ENCODE measurements around the gene PROM2.
"Not testable (repeated sequence)": the region's sequence is repeated elsewhere in the genome, so short reads cannot be mapped to it uniquely, and the experiment has no call there.

Gene PROM2, protein sequence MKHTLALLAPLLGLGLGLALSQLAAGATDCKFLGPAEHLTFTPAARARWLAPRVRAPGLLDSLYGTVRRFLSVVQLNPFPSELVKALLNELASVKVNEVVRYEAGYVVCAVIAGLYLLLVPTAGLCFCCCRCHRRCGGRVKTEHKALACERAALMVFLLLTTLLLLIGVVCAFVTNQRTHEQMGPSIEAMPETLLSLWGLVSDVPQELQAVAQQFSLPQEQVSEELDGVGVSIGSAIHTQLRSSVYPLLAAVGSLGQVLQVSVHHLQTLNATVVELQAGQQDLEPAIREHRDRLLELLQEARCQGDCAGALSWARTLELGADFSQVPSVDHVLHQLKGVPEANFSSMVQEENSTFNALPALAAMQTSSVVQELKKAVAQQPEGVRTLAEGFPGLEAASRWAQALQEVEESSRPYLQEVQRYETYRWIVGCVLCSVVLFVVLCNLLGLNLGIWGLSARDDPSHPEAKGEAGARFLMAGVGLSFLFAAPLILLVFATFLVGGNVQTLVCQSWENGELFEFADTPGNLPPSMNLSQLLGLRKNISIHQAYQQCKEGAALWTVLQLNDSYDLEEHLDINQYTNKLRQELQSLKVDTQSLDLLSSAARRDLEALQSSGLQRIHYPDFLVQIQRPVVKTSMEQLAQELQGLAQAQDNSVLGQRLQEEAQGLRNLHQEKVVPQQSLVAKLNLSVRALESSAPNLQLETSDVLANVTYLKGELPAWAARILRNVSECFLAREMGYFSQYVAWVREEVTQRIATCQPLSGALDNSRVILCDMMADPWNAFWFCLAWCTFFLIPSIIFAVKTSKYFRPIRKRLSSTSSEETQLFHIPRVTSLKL

DNA sequence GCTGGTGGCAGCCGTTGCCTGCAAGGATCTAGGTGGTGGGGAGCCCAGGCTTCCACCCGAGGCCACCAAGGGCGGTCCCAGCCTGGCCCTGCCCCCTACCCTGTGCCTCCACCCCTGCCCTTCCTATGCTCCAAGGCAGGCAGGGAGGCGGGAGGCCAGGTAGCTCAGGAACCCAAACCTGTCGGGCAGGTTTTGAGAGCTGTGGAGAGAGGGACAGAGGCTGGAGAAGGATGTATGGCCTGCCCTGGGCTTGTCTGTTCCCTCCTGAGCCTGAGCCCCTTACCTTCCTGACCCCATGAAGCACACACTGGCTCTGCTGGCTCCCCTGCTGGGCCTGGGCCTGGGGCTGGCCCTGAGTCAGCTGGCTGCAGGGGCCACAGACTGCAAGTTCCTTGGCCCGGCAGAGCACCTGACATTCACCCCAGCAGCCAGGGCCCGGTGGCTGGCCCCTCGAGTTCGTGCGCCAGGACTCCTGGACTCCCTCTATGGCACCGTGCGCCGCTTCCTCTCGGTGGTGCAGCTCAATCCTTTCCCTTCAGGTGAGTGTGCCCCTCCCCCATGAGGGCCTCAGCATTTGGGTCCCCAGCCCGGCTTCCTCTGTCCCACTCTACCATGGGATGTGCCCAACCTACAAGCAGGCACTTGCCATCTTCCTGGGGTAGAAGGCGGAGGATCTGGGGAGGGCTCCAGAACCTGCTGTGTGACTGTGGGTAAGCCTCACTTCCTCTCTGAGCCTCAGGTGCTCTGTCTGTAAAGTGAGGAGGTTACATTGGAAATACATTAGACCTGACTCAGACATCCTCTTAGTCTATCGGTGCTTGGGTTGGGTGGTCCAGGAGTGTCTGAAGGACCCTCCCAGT is at the start of gene PROM2:
TSS of gene PROM2 (plus strand) at position 159 of the 860 bp plus-strand sequence. CDS start at position 296, 137 bp downstream.
- Histone ChIP-seq H3K27ac (no peak within 1 kb of the TSS), H3K4me1 (no peaks in the 10 kb centered on the region), H3K27me3 (no peaks in the 10 kb centered on the region), H4K20me1 (no peaks in the 10 kb centered on the region), H3K9ac (no peak within 1 kb of the TSS), H3K4me2 (no peak within 1 kb of the TSS), H3K36me3 (no peaks in the 10 kb centered on the region), H3K4me3 (no peak within 1 kb of the TSS), H3K9me3 (no peaks in the 10 kb centered on the region)
- no peak for TF ChIP-seq Cebpa-rat (IDR thresholded peaks at IDR 0.05)

DNA sequence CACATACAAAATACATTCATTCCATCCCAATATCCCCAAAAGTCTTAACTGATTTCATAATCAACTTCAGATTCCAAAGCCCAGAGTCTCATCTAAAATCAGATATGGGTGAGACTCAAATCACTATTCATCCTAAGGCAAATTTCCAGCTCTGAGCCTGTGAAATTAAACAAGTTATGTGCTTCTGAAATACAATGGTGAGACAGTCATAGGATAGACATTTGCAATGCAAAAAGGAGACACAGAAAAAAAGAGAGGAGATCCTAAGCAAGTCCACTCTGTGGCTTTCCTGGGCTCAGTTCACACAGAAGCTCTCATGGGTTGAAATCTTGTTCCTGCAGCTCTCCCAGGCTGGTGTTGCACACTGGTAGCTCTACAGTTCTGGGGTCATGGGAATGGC is 48.6 kb upstream of the PROM2 start:
- Histone ChIP-seq H3K9ac (no peak overlapping the region), H3K4me2 (no peak overlapping the region), H3K9me3 (peaks cover 47% of the 10 kb centered on the region), H3K27ac (no peak overlapping the region), H3K36me3 (peaks cover 41% of the 10 kb centered on the region), H3K4me3 (no peak overlapping the region), H4K20me1 (no peaks in the 10 kb centered on the region), H3K4me1 (no peaks in the 10 kb centered on the region), H3K27me3 (no peaks in the 10 kb centered on the region)
- TF ChIP-seq Cebpa-rat (IDR thresholded peaks at IDR 0.05), result no peak

DNA sequence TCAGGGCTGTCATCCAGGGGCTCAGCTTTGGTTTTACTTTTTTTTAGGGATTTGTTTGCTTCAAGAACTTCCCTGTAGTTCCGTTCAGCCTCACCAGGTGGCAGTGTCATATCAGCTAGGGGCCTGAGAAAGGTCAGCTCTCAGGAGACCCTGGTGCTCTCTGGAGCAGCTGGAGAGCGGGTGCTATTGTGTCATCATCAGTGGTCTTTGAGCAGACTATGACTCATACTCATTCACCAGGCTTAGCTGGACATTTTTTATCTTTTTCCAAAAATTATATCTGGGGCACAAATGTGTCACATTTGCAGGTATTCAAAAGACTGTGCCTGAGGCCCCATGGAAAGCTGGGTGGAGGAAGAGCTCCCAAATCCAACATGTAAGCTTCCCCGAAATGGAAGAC is 42.5 kb upstream of the PROM2 start:
- Histone ChIP-seq H3K4me3 (no peak overlapping the region), H3K36me3 (no peaks in the 10 kb centered on the region), H3K4me2 (no peak overlapping the region), H3K27me3 (no peaks in the 10 kb centered on the region), H3K4me1 (no peaks in the 10 kb centered on the region), H3K27ac (no peak overlapping the region), H3K9ac (no peak overlapping the region), H4K20me1 (no peaks in the 10 kb centered on the region), H3K9me3 (0 out of 2 replicates have a peak, but pooled peaks cover 9% of the 10 kb centered on the region)
- TF ChIP-seq Cebpa-rat (IDR thresholded peaks at IDR 0.05), result no peak; the same call in 1 of the 2 replicates

DNA sequence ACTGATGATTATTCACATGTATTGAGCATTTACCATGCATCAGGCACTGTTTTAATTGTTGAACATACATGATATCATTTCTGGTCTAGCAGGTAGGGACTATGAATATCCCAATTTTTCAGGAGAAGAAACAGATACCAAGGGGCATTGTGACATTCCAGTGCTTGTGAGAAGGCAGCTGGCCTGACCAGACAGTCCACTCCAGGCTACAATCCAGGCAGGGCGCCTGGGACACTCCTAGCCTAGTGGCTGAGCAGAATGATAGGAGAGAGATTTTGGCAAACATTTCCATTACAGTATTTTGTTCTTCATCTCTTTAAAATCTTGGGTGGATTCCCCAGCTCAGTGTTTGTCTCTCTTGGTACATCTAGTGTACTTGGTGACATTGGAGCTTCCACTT is 42.0 kb upstream of the PROM2 start:
- no peaks in the 10 kb centered on the region for H3K36me3 ChIP-seq
- no peak for TF ChIP-seq Cebpa-rat (IDR thresholded peaks at IDR 0.05)
- H3K4me1 ChIP-seq, result no peaks in the 10 kb centered on the region
- H3K27me3 ChIP-seq, result no peaks in the 10 kb centered on the region
- no peak overlapping the region for H3K27ac ChIP-seq
- H3K4me2 ChIP-seq, result no peak overlapping the region
- H4K20me1 ChIP-seq, result no peaks in the 10 kb centered on the region
- no peak overlapping the region for H3K4me3 ChIP-seq
- 0 out of 2 replicates have a peak, but pooled peaks cover 9% of the 10 kb centered on the region for H3K9me3 ChIP-seq
- H3K9ac ChIP-seq, result no peak overlapping the region

DNA sequence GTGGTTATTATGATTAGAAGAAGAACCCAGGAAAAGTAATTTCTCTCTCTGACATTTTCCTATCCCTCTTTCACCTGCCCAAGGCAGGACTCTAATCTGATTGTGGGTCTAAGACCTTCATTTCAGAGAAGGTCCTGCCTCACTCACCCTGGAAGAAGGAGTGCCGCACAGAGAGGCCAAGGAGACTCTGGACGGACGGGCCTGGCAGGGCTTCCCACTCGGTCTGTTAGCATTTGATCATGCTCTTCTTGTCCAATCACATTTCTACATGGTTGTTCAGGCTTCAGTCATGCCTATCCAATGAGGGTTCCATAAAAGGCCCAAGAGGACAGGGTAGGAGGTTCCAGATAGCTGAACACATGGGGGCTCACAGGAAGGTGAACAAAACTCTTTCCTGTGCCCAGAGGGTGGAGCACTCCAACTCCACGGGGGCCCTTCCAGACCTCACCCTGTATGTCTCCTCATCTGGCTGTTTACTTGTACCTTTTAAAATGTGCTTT is 39.9 kb upstream of the PROM2 start:
- H3K9ac ChIP-seq, result no peak overlapping the region
- H3K4me1 ChIP-seq, result no peaks in the 10 kb centered on the region
- H4K20me1 ChIP-seq, result no peaks in the 10 kb centered on the region
- no peak overlapping the region for H3K4me2 ChIP-seq
- no peaks in the 10 kb centered on the region for H3K27me3 ChIP-seq
- no peak overlapping the region for H3K4me3 ChIP-seq
- H3K36me3 ChIP-seq, result no peaks in the 10 kb centered on the region
- TF ChIP-seq Cebpa-rat (IDR thresholded peaks at IDR 0.05), result no peak
- no peak overlapping the region for H3K27ac ChIP-seq
- 0 out of 2 replicates have a peak, but pooled peaks cover 9% of the 10 kb centered on the region for H3K9me3 ChIP-seq

DNA sequence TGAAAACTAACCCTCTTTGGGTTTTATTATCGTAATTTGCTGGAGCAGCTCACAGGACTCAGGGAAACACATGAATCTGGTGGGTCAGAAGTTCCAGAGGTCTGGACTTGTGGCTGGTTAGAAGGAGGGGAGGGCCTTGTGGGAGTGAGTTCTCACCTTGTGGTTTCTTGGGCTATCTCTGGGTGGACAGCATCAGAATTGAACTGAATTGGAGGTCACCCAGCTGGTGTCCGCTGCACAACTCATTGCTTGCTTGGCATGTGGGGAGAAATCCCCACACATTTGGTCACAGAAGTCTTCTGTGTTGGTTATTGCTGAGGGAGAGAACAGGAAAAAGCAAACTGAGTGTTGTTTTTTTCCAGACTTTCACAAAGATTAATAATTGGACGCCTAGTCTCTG is 39.4 kb upstream of the PROM2 start:
- no peaks in the 10 kb centered on the region for H3K36me3 ChIP-seq
- H3K27me3 ChIP-seq, result no peaks in the 10 kb centered on the region
- H4K20me1 ChIP-seq, result no peaks in the 10 kb centered on the region
- no peak overlapping the region for H3K27ac ChIP-seq
- no peak for TF ChIP-seq Cebpa-rat (IDR thresholded peaks at IDR 0.05)
- no peak overlapping the region for H3K4me2 ChIP-seq
- no peaks in the 10 kb centered on the region for H3K4me1 ChIP-seq
- no peak overlapping the region for H3K4me3 ChIP-seq
- 0 out of 2 replicates have a peak, but pooled peaks cover 9% of the 10 kb centered on the region for H3K9me3 ChIP-seq
- no peak overlapping the region for H3K9ac ChIP-seq

DNA sequence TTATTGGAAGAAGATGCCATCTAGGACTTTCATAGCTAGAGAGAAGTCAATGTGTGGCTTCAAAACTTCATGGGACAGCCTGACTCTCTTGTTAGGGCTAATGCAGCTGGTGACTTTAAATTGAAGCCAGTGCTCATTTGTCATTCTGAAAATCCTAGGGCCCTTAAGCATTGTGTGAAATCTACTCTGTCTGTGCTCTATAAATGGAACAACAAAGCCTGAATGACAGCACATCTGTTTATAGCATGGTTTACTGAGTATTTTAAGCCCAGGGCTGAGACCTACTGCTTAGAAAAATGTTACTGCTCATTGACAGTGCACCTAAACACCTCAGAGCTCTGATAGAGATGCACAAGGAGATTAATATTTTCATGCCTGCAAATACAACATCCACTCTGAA is 36.1 kb upstream of the PROM2 start:
- peaks cover 42% of the 10 kb centered on the region for H3K9me3 ChIP-seq

DNA sequence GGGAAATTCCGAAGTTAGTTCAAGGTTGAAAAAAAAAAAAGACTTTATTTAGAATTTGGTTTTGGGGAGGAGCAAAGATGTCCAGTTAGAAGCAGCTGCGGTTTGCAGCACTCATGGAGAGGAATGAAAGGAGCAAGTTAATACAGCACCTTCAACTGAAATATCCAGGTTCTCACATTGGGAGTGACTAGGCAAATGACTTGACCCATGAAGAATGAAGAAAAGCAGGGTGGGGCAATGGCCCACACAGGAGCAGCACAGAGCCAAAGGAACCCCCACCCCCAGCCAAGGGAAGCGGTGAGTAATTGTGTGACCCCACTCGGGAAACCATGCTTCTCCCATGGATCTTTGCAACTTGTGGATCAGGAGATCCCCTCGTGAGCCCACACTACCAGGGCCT is 34.2 kb upstream of the PROM2 start:
- Histone ChIP-seq H3K4me3 (no peak overlapping the region), H3K4me1 (no peaks in the 10 kb centered on the region), H4K20me1 (no peaks in the 10 kb centered on the region), H3K9ac (no peak overlapping the region), H3K27me3 (no peaks in the 10 kb centered on the region), H3K4me2 (no peak overlapping the region), H3K9me3 (peaks cover 33% of the 10 kb centered on the region), H3K27ac (no peak overlapping the region), H3K36me3 (0 out of 2 replicates have a peak, but pooled peaks cover 6% of the 10 kb centered on the region)
- TF ChIP-seq Cebpa-rat (IDR thresholded peaks at IDR 0.05), result no peak

More for the DNA sequence above, 36.1 kb upstream of the PROM2 start:
- Histone ChIP-seq H3K36me3 (0 out of 2 replicates have a peak, but pooled peaks cover 6% of the 10 kb centered on the region), H3K27ac (no peak overlapping the region), H4K20me1 (no peaks in the 10 kb centered on the region), H3K9ac (no peak overlapping the region), H3K4me3 (no peak overlapping the region), H3K4me2 (no peak overlapping the region), H3K4me1 (no peaks in the 10 kb centered on the region), H3K27me3 (no peaks in the 10 kb centered on the region)
- TF ChIP-seq Cebpa-rat (IDR thresholded peaks at IDR 0.05), result no peak

DNA sequence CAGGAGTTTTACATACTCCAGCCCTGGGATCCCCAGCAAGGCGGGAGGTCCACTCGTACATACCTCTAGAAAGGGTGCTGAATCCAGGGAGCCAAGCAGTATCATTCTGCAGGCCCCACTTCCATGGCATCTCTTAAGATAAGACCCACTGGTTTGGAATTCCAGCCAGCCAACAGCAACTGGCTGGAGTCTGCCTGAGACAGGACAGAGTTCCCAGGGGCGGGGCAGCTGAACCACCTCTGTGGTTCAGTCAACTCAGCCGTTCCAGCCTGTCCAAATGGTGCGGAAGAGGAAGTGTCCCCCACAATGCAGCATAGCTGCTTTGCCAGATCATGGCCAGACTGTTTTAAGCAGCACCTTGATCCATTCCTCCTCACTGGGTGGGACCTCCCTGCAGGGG is 33.7 kb upstream of the PROM2 start:
- Histone ChIP-seq H3K36me3 (0 out of 2 replicates have a peak, but pooled peaks cover 6% of the 10 kb centered on the region), H3K27me3 (no peaks in the 10 kb centered on the region), H3K9ac (no peak overlapping the region), H3K27ac (no peak overlapping the region), H3K4me3 (no peak overlapping the region), H3K4me1 (no peaks in the 10 kb centered on the region), H3K9me3 (peaks cover 33% of the 10 kb centered on the region), H3K4me2 (no peak overlapping the region), H4K20me1 (no peaks in the 10 kb centered on the region)
- TF ChIP-seq Cebpa-rat (IDR thresholded peaks at IDR 0.05), result no peak

DNA sequence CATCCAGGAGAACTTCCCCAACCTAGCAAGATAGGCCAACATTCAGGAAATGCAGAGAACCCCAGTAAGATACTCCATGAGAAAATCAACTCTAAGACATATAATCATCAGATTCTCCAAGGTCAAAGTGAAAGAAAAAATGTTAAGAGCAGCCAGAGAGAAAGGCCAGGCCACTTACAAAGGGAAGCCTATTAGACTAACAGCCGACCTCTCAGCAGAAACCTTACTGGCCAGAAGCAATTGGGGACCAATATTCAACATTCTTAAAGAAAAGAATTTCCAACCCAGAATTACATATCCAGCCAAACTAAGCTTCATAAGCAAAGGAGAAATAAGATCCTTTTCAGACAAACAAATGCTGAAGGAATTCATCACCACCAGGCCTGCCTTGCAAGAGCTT is 32.2 kb upstream of the PROM2 start:
- H3K27ac ChIP-seq, H3K36me3 ChIP-seq, H3K4me1 ChIP-seq, H3K9ac ChIP-seq, H3K4me3 ChIP-seq, H4K20me1 ChIP-seq, H3K4me2 ChIP-seq, H3K27me3 ChIP-seq: not testable (repeated sequence)
- H3K9me3 ChIP-seq, result peaks cover 33% of the 10 kb centered on the region
